CD4-positive, alpha-beta T cell treated with Interleukin-12 subunit alpha and Interleukin-12 subunit beta, for 1 hour (primary cell): Measurements from ENCODE around the gene TEKT5.

Experiments used
- DNase-seq: peaks from one replicate; pipeline ENCODE4 v3.0.0-alpha.2; 2020

Gene TEKT5

DNA sequence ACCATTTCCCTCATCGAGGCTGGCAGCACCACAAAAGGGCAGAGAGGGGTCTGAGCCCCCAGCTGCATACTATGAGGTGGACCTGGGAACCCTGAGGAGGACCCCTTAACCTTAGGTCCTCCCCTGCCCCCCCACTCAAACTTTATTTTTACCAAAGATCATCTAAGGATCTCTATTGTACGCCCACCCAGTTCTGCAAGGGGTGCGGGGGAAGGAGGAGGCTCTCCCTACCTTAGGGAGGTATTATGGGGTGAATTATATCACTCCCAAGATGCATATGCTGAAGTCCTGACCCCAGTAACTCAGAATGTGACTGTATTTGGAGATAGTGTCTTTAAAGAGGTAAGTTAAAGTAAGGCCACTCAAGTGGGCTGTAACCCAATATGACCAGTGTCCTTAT lies 87.6 kb downstream of the TEKT5 start:
- DNase-seq, result no peak

DNA sequence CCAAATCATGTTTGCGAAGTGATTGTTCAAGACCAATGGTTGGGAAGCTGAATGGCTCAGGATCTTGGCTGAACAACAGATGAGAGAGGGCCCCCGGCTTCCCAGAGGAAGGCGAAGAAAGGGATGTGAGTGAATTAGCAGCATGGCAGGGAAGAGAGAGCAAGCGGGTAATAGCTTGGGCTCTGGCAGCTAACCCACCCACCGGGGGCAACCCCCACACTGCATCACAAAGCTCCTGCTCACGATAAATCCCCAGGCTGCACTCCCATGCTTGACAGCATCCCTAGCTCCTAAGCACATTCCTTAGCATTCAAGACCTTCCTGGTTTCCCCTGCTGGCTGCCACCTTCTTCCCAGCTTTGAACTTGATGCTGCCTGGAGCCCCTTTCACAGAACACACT lies 88.1 kb downstream of the TEKT5 start:
- no peak for DNase-seq

DNA sequence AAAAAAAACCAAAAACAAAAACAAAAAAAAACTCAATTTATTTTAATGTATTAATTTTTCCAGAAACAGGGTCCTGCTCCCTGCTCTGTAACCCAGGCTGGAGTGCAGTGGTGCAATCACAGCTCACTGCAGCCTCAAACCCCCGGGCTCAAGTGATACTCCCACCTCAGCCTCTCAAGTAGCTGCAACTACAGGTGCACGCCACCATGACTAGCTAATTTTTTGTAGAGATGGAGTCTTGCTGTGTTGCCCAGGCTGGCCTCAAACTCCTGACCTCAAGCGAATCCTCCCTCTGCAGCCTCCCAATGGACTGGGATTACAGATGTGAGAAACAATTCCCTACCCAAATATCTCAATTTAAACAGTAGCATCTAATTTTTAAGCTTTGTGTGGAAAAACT lies 89.1 kb downstream of the TEKT5 start:
- DNase-seq, result no peak

DNA sequence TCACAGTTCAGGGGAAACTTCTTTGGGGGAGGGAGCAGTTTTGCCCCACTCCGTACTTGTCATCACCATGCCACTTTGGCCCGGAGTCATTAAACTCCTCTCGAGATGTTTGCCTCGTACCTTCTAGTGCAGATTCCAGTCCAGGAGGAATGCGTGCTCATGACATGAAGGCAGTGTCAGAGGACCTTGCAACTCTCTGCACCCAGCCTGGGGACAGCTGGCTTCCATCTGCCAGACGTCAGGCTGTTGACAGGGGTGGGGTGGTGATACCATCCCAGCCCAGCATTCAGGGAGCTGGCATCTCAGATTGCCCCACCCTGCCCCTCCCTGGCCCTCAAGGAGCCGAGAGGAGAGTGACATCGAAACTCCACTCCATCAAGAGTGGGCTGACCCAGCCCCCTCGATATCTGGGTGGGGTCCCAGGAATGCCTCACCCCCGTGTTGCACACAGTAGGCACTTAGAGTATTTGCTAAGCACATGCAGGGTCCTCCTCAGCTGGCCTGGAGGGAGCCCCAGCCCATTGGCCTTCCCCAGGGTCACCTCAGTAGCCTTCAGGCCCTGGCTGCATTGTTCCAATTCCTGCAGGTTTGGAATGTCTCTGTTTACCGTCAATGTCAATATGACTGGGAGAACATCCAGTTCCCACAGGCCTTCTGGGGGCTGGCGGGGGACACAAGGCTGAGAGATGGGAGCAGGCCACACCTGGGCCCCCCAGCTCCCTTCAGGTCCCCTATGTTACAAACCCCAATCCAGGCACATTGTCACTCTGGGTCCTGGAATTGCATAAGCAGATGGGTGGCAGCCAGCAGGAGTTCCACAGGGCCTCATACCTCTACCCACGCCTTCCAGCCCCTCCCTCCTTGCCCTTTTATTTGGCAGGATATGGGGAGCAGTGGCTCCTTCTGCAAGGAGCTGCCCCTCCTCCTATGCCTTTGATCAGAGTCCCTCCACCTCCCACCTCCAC lies 93.0 kb downstream of the TEKT5 start:
- DNase-seq, result no peak

DNA sequence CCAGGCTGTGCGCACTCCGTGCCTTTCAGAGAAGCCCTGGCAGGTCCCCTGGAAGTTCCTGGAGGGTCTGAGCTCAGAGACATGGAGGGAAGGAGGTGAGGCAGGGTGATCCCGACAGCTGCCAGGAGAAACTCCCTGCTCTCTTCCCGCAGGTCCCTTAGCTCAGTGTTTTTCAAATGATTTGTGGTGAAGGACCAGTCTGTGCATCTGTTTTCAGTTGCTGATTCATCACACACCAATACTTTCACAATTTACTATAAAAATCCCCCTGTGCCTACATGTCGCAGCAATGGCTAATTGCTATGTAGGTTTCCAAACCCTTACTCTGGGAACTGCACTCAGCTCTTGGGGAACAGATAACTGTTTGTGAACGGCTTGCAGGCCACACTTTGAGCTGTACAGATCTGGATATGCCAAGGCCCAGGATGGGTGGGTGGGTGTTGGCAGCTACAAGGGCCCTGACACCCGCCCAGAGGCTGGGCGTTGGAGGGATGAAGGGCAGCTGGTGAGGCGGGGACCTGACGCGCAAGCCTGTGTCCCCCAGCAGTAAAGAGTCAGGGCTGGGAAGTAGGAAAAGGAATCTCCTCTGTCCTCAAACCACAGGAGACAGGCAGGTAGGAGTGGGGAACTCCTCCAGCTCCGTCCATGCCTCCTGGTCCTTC lies 93.8 kb downstream of the TEKT5 start:
- DNase-seq, result no peak

DNA sequence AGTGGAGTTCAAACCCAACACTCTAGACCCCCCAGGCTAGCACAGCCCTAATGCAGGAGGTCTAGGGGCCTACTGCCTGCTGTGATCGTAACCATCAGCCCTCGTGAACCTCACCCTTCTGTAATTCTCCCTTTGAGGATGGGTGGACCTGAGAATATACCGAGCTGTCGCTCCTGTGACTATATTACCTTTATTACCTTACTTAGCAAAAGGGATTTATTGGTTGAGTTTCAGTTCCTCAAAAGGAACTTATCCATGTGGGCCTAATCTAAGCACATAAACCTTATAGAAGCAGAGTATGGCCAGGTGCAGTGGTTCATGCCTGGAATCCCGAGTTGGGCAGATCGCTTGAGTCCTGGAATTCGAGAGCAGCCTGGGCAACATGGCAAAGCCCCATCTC lies 95.1 kb downstream of the TEKT5 start:
- DNase-seq, result no peak

DNA sequence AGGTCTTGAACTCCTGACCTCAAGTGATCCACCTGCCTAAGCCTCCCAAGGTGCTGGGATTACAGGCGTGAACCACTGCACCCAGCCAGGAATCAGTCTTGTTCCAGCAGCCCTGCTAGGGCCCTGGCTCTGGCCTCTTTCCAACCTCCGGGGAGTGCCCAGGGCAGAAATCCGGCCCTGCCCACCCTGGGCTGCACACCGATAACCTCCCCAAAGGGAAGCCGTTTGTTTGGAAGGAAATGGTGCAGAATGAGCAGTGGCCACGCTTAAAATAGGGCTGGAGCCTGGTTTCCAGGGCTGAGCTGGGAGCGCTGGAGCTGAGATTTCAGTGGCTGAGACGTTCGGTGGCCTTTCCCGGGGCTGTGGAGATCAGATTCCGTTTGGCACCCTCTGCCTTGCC lies 96.6 kb downstream of the TEKT5 start:
- no peak for DNase-seq

DNA sequence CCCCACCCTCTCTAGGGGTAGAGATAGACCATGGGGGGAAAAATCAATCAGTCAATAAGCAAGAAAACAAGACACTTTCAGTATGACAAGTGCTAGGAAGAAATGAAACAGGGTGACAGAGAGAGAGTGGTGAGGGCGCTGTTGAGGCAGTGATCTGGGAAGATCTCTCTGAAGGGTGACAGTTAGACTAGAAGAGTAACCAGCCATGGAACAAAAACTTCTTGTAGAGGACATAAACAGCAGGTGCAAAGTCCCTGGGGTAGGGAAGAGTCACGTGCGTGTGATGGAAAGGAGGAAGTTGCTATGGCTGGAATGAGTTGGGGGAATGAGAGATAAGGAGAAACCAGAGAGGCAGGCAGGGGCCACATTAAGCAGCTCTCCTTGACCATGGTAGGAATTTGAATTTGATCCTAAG lies 97.5 kb downstream of the TEKT5 start:
- DNase-seq, result no peak

DNA sequence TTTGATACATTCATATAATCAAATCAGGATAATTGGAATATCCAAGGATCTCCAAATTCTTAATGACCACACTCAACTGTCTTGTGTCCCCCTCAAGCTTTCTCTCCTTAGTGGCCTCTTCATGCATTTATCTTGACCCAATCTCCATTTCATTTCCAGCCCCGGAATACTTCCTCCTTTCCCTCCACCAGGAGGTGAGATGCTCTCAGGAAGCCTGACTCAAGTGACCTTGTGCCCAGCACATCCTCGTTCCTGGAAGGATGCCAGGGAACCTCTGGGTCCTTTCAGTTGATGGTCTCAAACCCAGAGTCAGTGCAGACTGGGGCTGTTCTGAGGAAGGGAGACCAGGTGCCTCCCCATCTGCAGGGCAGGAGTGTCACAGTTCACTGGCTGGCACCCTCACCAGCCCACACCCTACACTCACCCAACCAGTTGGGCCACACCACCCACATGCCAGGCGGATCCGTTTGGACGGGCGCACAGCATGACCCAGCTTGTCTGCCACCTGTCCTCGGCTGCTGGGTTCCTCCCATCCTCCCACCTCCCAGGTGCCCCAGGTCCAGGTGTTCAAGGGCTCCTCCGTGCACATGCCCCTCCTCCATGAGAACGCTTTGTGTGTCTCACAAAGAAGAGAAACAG lies 100.3 kb downstream of the TEKT5 start:
- no peak for DNase-seq

DNA sequence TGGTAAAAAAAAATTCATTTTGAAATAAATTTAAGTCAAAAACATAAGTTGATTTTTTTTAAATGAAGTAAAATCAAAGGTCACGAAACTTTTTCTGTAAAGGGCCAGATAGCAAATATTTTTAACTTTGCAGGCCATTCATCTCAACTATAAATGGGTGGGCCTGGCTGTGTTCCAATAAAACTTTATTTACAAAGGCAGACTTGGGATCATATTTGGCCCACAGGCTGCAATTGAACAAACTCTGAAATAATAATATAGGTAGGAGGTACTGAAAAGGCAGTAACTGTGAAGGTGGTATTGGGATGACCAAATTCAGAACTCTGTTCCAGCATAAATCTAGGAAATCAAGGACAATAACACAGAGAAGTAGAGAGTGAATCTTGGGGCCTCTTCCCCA lies 102.1 kb downstream of the TEKT5 start:
- no peak for DNase-seq

DNA sequence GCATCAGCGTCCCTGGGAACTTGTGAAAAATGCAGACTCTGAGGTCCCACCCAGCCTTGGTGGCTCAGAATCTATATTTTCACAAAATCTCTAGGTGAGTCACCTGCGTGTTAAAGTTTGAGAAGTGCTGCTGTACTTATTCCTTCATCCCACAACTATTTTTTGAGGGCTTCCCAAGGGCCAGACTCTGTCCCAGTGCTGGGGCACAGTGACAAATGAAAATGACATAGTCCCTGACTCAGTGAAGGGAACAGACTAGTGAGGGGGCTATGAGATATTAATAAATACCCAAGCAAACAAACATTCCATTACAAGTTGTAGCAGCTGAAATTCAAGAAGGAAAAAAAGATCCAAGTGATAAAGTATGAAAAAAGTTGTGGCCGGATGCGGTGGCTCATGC lies 104.4 kb downstream of the TEKT5 start:
- DNase-seq, result no peak

DNA sequence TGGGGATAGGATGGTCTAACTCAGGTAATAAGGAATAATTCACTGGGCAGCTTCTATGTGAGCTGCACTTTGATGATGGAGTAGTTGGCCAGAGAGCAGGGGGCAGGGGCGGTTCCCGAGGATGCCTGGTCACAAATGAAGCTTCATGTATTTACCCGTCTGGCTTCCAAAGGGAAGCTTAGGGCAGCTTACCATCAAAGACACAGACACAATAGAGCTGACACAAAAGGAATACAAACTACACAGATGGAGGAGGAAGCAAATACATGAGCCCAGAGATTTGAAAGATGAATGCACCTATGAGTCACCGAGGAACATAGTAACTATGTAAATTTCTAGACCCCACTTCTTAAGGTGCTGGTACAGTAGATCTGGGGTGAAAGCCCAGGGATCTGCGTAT lies 105.6 kb downstream of the TEKT5 start:
- no peak for DNase-seq

DNA sequence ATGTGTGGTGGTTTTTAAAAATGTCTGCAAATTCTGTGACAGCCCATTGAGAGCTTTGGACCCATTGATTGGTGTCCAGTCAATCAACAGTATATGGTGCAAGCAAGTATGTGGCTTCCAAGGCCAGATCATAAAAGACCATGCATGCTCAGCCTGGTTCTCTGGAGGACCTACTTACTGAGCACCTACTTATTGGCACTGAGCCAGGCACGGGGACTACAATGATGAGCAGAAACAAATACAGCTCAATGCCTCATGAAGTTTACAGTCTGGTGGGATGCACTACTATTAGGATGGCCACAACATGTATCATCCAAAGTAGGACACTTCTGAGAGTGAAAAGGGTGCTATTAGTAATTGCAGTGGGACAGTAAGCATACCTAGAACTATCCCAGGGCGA lies 107.1 kb downstream of the TEKT5 start:
- no peak for DNase-seq

DNA sequence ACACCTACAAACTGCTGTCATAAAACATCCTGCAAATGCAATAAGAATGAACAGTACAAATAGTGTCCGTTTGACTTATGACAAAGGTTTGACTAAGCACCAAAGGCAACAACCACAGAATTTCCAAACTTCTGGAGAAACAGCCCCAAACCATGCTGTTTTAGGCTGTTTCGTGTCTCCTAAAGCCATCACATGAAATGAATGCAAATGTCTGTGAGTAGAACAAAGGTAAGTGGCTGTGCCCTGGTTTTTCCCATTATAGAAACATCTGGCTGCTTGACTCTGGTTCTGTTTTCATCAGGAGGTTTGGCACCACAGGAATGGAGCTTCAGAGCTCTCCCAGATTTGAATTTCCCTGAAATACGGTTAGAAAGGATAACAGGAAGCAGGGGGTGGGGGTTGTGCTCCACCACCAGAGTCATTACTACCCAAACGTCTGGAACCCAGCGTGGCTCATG lies 109.7 kb downstream of the TEKT5 start:
- DNase-seq, result no peak

DNA sequence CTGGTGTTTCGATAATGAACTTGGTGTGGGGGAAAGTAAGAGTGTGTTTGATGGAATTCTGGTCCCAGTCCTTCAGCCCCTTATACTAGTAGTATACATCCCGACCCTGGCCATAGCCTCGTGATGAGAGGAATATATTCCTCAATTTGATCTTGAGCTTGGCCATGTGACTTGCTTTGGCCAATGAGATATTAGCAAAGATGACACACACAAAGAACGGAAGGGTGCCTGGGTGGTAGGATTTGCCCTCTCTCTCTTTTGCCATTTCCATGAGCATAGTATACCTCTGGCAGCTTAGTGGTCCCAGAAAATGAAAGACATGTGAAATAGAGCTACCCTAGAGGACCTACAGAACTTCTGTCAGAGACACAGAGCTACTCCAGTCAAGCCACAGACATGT lies 111.5 kb downstream of the TEKT5 start:
- no peak for DNase-seq

DNA sequence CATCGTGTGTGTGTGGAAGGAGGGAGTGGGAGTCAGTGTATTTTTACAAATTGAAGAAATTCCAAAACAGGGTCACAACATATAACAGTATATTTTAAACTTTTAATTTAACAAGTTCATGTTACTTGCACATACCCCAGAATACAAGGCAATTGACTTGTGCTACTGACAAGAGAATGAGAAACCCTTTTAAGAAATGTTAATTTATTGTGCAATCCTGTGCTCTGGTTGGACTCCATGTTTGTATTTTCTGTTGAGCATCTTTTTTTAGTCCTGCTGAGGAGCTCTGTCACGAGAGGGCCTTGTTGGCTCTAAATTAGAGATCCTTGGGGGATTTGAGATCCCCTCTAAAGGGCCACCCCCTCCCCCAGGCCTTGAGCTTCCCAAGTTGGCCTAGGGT lies 113.2 kb downstream of the TEKT5 start:
- DNase-seq, result no peak

DNA sequence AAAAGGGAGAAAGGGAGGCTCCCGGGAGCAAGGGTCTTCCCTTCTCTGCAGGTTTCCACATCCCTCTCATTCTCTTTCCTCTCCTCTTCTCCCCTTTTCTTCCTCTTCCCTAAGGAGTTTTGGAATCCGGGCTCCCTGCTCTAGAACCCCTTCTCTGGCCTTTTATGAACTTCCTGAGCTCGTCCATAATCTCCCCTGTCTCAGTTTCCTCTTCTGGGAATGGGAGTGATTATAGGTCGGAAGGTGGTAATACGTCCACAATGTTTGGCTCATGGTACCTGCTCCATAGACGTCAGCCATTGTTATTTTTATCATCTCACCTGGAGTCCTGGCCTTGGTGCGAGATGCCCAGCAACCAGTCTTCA lies 113.9 kb downstream of the TEKT5 start:
- DNase-seq, result no peak

DNA sequence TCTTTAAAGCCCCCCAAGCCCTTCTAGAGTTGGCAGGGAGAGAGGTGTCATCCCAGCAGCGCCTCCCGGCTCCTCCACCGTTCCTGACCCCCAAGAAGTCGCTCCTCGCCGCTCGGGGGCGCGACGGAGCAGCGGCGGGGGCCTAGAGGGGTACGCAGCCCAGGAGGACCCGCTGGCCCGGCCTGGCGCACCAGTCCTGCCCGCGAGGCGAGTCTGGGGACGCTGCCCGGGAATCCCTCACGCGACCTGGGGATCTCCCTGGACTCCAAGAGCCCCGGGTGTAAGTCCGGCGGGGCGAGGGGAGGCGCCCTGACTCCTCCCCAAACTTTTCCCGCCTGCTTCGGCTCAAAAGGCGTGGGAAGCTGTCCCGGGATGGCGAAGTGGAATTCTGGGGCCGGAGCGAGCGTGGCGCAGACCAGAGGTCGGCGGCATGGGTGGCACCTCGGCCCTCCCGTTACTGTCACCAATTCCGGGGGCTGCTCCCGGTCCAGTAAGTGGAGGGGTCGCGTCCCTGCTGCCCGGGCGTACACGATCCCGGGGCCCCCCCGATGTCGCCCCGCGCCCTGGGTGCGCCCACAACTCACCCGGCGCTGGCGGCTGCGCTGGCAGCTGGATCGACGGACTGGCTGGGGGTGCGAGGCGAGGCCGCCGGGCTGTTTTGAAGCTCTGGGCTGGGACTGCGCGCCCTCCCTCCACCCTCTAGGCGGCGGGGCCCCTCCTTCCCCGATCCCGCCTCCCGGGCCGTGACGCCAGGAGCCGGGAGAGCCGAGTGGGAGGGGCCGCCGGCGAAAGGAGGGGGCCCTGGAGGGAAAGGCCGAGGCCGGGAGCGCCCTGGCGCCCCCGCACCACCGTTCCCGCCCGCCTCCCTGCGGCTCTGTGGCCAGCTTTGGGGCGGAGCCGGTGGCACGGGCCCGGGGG lies 114.5 kb downstream of the TEKT5 start, which contains the start of gene EMP2:
TSS of gene EMP2 (minus strand) at position 634 of the 918 bp plus-strand sequence. CDS start 32,981 bp downstream, outside the sequence.
- DNase-seq, result no peak

DNA sequence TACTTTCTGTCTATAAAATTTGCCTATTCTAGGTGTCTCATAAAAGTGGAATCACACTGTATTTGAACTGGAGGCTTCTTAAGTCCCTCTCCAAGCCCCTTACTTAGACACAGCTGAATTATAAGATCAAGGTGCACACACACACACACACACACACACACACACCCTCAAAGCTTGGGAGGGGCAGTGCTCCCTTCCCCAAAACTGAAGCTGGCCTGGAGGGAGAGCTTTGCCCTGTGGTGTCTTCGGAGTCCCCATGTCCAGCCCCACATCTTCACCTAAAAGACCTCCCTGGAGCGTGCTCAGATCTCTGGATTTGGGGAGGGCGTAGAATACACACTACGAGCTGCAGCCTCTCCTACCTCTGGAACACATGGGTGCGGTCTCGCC lies 115.2 kb downstream of the TEKT5 start:
- DNase-seq, result no peak

DNA sequence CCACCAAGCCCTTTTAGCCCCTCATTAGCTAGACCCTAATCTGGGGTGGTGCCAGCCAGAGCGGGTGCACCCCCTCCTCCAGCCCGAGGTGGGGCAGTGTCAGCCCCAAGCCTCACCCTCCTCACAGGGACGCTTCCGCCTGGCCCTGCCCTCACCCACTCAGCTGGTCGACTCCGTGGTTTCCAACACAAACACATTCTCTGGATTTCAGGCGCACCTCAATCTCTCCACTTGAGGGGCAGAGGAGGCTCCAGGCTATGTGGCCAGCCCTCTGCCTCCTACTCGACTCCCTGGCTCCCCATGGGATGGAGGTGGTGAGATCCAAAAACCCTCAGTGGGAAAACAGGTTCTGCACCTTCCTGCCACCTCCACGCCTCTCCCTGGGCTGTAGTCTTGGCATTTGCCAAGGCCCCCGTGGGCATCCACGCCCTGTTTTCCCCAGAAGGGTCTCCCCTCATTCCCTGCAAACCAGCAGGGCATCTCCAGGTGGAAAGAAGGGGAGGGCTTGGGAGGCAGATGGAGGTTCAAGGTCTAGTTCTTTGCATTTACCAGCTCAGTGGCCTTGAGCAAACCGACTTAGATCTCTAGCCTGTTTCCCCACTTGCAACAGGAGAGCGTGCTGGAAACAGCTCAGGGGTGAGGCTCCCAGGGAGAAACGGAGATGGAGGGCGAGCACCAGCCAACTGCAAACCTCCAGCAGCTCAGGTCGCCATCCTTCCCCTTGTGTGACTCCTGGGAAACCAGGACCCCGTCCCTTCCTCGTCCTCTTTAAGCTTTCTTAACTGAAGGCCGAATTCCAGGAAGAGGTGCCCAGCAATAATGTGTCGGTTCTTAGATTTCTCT lies 116.0 kb downstream of the TEKT5 start:
- no peak for DNase-seq
